GM12878 (cell line): ENCODE measurements around the gene GNPTAB. TPM values are rescaled to one million over a fixed set of nuclear protein-coding genes. Genes with fewer than 3 reads are reported as not detected.

ENCODE experiments used
- ATAC-seq: fragments of 200-7000 bp; cut with Tn5 transposase; 3 replicates; pipeline ENCODE4 v1.9.1; 2020; ENCODE audit warnings: mild to moderate bottlenecking, moderate library complexity
- BruUV-seq: library from RNA; stranded (reverse); fragments of 400-500 nt; replicated peaks from 2 replicates; lab custom pipeline; 2021; lab: Mats Ljungman, UMichigan
- CTCF ChIA-PET: fragments of 300-600 bp; sonication (Branson Sonifier 250); formaldehyde crosslinking; extraction: SDS; loops from one replicate; lab custom pipeline; 2021; ENCODE audit warnings: inconsistent platforms; lab: Yijun Ruan, JAX
- POLR2A ChIA-PET: fragments of 350-600 bp; formaldehyde crosslinking; extraction: SDS; loops from one replicate; lab custom pipeline; 2021; ENCODE audit warnings: inconsistent platforms; lab: Charles Lee
- RAD21 ChIA-PET: fragments of 300-600 bp; sonication (Branson Sonifier 250); formaldehyde crosslinking; loops from one replicate; lab custom pipeline; 2023; ENCODE audit warnings: antibody characterized with exemption; ENCODE audit not compliant: unreplicated experiment; lab: Charles Lee
- SMC1A ChIA-PET: fragments of 300-600 bp; sonication (Branson Sonifier 250); formaldehyde crosslinking; loops from one replicate; lab custom pipeline; 2023; ENCODE audit not compliant: unreplicated experiment, uncharacterized antibody; lab: Charles Lee
- DNase-seq: peaks from one replicate; pipeline ENCODE4 v3.0.0-alpha.2; 2011; ENCODE audit warnings: low read depth, low spot score
- FAIRE-seq: peaks from 3 replicates; lab custom pipeline; 2011; peaks lifted over from hg19 to GRCh38; lab: Jason Lieb, UNC
- H2AFZ ChIP-seq: 2 replicates; pipeline ENCODE4 v1.6.0; 2011; ENCODE audit warnings: low read depth, low read length, control low read depth; ENCODE audit not compliant: control insufficient read depth
- H3K27ac ChIP-seq: 2 replicates; pipeline ENCODE4 v1.5.1; 2011; ENCODE audit warnings: control low read depth; ENCODE audit not compliant: control insufficient read depth, insufficient read depth
- H3K27me3 ChIP-seq, 2 experiments: replicated peaks in 1 of 2; 2 replicates each; pipeline versions ENCODE4 v1.6.0 to v1.6.1; 2011; ENCODE audit warnings: low read length in 1 of 2; ENCODE audit not compliant: control insufficient read depth in 2 of 2, insufficient read depth in 2 of 2
- H3K36me3 ChIP-seq, 2 experiments: 2 replicates each; pipeline ENCODE4 v1.5.1; 2011; ENCODE audit warnings: low read length in 1 of 2; ENCODE audit not compliant: control insufficient read depth in 2 of 2, insufficient read depth in 2 of 2
- H3K4me1 ChIP-seq: 2 replicates; pipeline ENCODE4 v1.6.1; 2011; ENCODE audit warnings: mild to moderate bottlenecking, low read length, moderate library complexity, mixed read lengths; ENCODE audit not compliant: control insufficient read depth, insufficient read depth
- H3K4me2 ChIP-seq: 2 replicates; pipeline ENCODE4 v1.6.0; 2011; ENCODE audit warnings: control low read depth; ENCODE audit not compliant: control insufficient read depth, insufficient read depth
- H3K4me3 ChIP-seq: fragments of 200-600 bp; sonication (generic); 2 replicates; pipeline ENCODE4 v1.5.1; 2016
- H3K79me2 ChIP-seq: 2 replicates; pipeline ENCODE4 v1.6.0; 2011; ENCODE audit warnings: low read length; ENCODE audit not compliant: control insufficient read depth, insufficient read depth
- H3K9ac ChIP-seq: 2 replicates; pipeline ENCODE4 v1.8.0; 2011; ENCODE audit warnings: low read length, control low read depth, mixed read lengths; ENCODE audit not compliant: control insufficient read depth, insufficient read depth
- H3K9me3 ChIP-seq: replicated peaks from 3 replicates; pipeline ENCODE4 v1.5.1; 2011; ENCODE audit warnings: mild to moderate bottlenecking, low read length; ENCODE audit not compliant: control insufficient read depth, insufficient read depth
- H4K20me1 ChIP-seq: 2 replicates; pipeline ENCODE4 v1.6.0; 2011; ENCODE audit not compliant: control insufficient read depth, insufficient read depth
- BHLHE40 ChIP-seq, 2 experiments: fragments of 450-650 bp in 1 of 2; IDR thresholded peaks; 2 replicates each; pipeline ENCODE4 v1.6.1; 2011 to 2017; ENCODE audit warnings: low read depth in 2 of 2, borderline replicate concordance in 1 of 2, improper control_type of control experiment in 1 of 2, low read length in 1 of 2, mild to moderate bottlenecking in 1 of 2
- FOXK2 ChIP-seq: fragments of 450-650 bp; IDR thresholded peaks from 2 replicates; pipeline ENCODE4 v1.6.1; 2017; ENCODE audit warnings: mild to moderate bottlenecking, moderate library complexity
- MAX ChIP-seq: IDR thresholded peaks from 2 replicates; pipeline ENCODE4 v1.6.1; 2012; ENCODE audit warnings: low read depth, low read length, improper control_type of control experiment
- MEF2B ChIP-seq: fragments of 450-650 bp; IDR thresholded peaks from 2 replicates; pipeline ENCODE4 v1.6.1; 2018; ENCODE audit warnings: mild to moderate bottlenecking, moderate library complexity; ENCODE audit not compliant: partially characterized antibody, poor library complexity, severe bottlenecking
- NFIC ChIP-seq: IDR thresholded peaks from 2 replicates; pipeline ENCODE4 v1.6.1; 2012; ENCODE audit warnings: low read depth, mild to moderate bottlenecking, inconsistent platforms, low read length, moderate library complexity
- NR2F1 ChIP-seq: fragments of 450-650 bp; conservative IDR thresholded peaks from 2 replicates; pipeline ENCODE4 v1.6.1; 2017; ENCODE audit warnings: mild to moderate bottlenecking
- POLR2A ChIP-seq: IDR thresholded peaks from 2 replicates; pipeline ENCODE4 v1.6.1; 2011; ENCODE audit warnings: low read depth, mild to moderate bottlenecking, low read length
- SMARCA5 ChIP-seq: fragments of 450-650 bp; IDR thresholded peaks from 2 replicates; pipeline ENCODE4 v1.6.1; 2017; ENCODE audit warnings: mild to moderate bottlenecking
- YY1 ChIP-seq: IDR thresholded peaks from 2 replicates; pipeline ENCODE4 v1.6.1; 2011; ENCODE audit warnings: low read depth, mild to moderate bottlenecking, low read length
- ZSCAN29 ChIP-seq: fragments of 450-650 bp; IDR thresholded peaks from 2 replicates; pipeline ENCODE4 v1.6.1; 2017; ENCODE audit warnings: mild to moderate bottlenecking, moderate library complexity
- WGBS: methylation state at CpG from one replicate; pipeline ENCODE4 v1.1.6; 2016; ENCODE audit warnings: low lambda C conversion rate; ENCODE audit not compliant: insufficient replicate concordance, insufficient coverage; ENCODE audit errors: missing lambda C conversion rate; 5-methylcytosine and 5-hydroxymethylcytosine counted together
- in situ Hi-C: fragments of 300-500 bp; cut with MboI; formaldehyde crosslinking; loops from 9 replicates; pipeline ENCODE4 v1.14.3; 2018; ENCODE audit warnings: mixed read lengths
- intact Hi-C: fragments of 100-400 bp; cut with micrococcal nuclease; formaldehyde crosslinking; loops from one replicate; pipeline ENCODE4 v1.14.2; 2022; ENCODE audit not compliant: unreplicated experiment
- polyA plus RNA-seq, 11 experiments: library from polyadenylated mRNA; depleted of rRNA in 4 of 11; unstranded in 6 of 11; stranded (reverse) in 5 of 11; fragments of >200 nt; fragmentation: Nextera tagmentation in 4 of 11; fragmentation: Illumina TruSeq in 1 of 11; extraction: Ambion mirVana in 4 of 11; extraction: Trizol in 1 of 11; gene quantifications; 1 replicate in 1 of 11; 2 replicates in 10 of 11; pipeline versions ENCODE4 v1.2.1 to v1.2.3, GENCODE V29; 2011 to 2016; ENCODE audit warnings: inconsistent platforms in 2 of 11, missing spikeins in 2 of 11, low read depth in 1 of 11
- total RNA-seq, 4 experiments: library from RNA; depleted of rRNA in 3 of 4; stranded (reverse); fragments of >200 nt in 3 of 4; fragmentation: Illumina TruSeq in 1 of 4; extraction: Trizol in 1 of 4; gene quantifications; 2 replicates each; pipeline versions ENCODE4 v1.2.1 to v1.2.3, GENCODE V29; 2013 to 2021

The GNPTAB gene
- total and polyA plus RNA-seq, 10 of the 15 experiments (the other 5 are each of a cell fraction or from before 2014, with no cell fraction given): 9.8 to 38.9 (median 35.3) TPM

- Histone ChIP-seq H3K27me3 (no peaks in the 10 kb centered on the region), H3K4me1 (peaks cover 4% of the 10 kb centered on the region), H2AFZ (peak within 1 kb of the TSS; percentile 97), H3K79me2 (no peaks in the 10 kb centered on the region), H4K20me1 (no peaks in the 10 kb centered on the region), H3K4me3 (peak within 1 kb of the TSS; percentile 81), H3K9ac (peak within 1 kb of the TSS; percentile 78), H3K36me3 (no peaks in the 10 kb centered on the region), H3K27ac (peak within 1 kb of the TSS; percentile 33), H3K9me3 (no peaks in the 10 kb centered on the region), H3K4me2 (peak within 1 kb of the TSS; percentile 98)
- intact Hi-C loops: loop anchor here (10.0 kb wide), 1 partner anchor 123 kb away; no protein-coding TSS in a partner anchor
- no peak for DNase-seq
- ATAC-seq: peak; percentile 81
- ChIA-PET POLR2A (no interaction called here), CTCF (no interaction called here), SMC1A (no interaction called here), RAD21 (no interaction called here)
- no TSS peak for BruUV-seq
- FAIRE-seq: no peak
- TF ChIP-seq FOXK2 (no peak), MEF2B (peak; percentile 60), SMARCA5 (peak; percentile 64), POLR2A (peak; percentile 64), ZSCAN29 (0 out of 2 replicates have a peak, but pooled peaks have one; percentile 28), NR2F1 (peak; percentile 27; the same call in 1 of the 2 replicates), NFIC (no peak), MAX (no peak), BHLHE40 (IDR thresholded peaks at IDR 0.05; ENCODE audit: borderline replicate concordance in 1 of 2, low read depth in 2 of 2, low read length in 1 of 2) (peak in 1 of 2 experiments; percentile 26; a peak in 1 of 4 replicates), YY1 (peak; percentile 88)
- 0% methylated on average over 40 of the region's 80 CpGs for WGBS
- in situ Hi-C loops: no loop called here
Measured at GRCh38 chr12:101697197-101697929, 133.4 kb downstream of the GNPTAB start, which contains the start of gene CHPT1. CHPT1 (plus strand) TSS chr12:101697640; CDS start chr12:101697862, 222 bp downstream.
